CD4-positive, alpha-beta T cell (primary cell): Measurements from ENCODE around the gene KLHL34. TPM values are rescaled to one million over a fixed set of nuclear protein-coding genes. Genes with fewer than 3 reads are reported as not detected.

Experiments
- ATAC-seq: fragments of 200-7000 bp; cut with Tn5 transposase; one replicate; pipeline ENCODE4 v1.10.0; 2022; ENCODE audit warnings: mild to moderate bottlenecking; ENCODE audit not compliant: poor library complexity
- CTCF ChIA-PET: fragments of 350-600 bp; sonication (Branson Sonifier 250); formaldehyde crosslinking; loops from one replicate; lab custom pipeline; 2021; ENCODE audit warnings: antibody characterized with exemption, inconsistent platforms; lab: Charles Lee
- POLR2A ChIA-PET: fragments of 350-600 bp; sonication (Branson Sonifier 250); formaldehyde crosslinking; loops from one replicate; lab custom pipeline; 2021; ENCODE audit warnings: antibody characterized with exemption, inconsistent platforms; lab: Charles Lee
- DNase-seq, 14 experiments: peaks; one replicate each; pipeline ENCODE4 v3.0.0-alpha.2; 2013 to 2020; ENCODE audit warnings: mixed read lengths in 2 of 14
- H3K27ac ChIP-seq, 2 donors: one replicate each; pipeline versions ENCODE4 v1.5.1 to v1.7.0; 2013; ENCODE audit warnings: low read length in 2 of 2, low read depth in 1 of 2, mild to moderate bottlenecking in 1 of 2
- H3K27me3 ChIP-seq, 2 experiments: 1 replicate in 1 of 2; 2 replicates in 1 of 2; pipeline versions ENCODE4 v1.6.1 to v1.7.0; 2013; ENCODE audit warnings: low read length in 2 of 2, control low read depth in 1 of 2, mild to moderate bottlenecking in 1 of 2, moderate library complexity in 1 of 2; ENCODE audit not compliant: insufficient read depth in 2 of 2, control insufficient read depth in 1 of 2
- H3K36me3 ChIP-seq: one replicate; pipeline ENCODE4 v1.6.1; 2013; ENCODE audit warnings: low read length, control low read depth; ENCODE audit not compliant: insufficient read depth
- H3K4me1 ChIP-seq: one replicate; pipeline ENCODE4 v1.6.1; 2013; ENCODE audit warnings: low read length, control low read depth; ENCODE audit not compliant: insufficient read depth
- H3K4me3 ChIP-seq: one replicate; pipeline ENCODE4 v1.5.1; 2013; ENCODE audit warnings: mild to moderate bottlenecking, low read length, moderate library complexity
- H3K9me3 ChIP-seq, 2 experiments: 1 replicate in 1 of 2; 2 replicates in 1 of 2; pipeline versions ENCODE4 v1.6.1 to v1.7.0; 2013; ENCODE audit warnings: low read length in 2 of 2, mild to moderate bottlenecking in 2 of 2, control low read depth in 1 of 2, moderate library complexity in 1 of 2; ENCODE audit not compliant: control insufficient read depth in 1 of 2, insufficient read depth in 1 of 2
- H3K27ac Mint-ChIP-seq: one replicate; pipeline ENCODE4 v1.8.0; 2020; ENCODE audit warnings: mixed read lengths
- H3K27me3 Mint-ChIP-seq: one replicate; pipeline ENCODE4 v1.8.0; 2021; ENCODE audit warnings: mixed read lengths
- H3K36me3 Mint-ChIP-seq: one replicate; pipeline ENCODE4 v1.8.0; 2021; ENCODE audit warnings: low read depth, mixed read lengths
- H3K4me1 Mint-ChIP-seq: one replicate; pipeline ENCODE4 v1.8.0; 2021; ENCODE audit warnings: low read depth, mixed read lengths
- H3K4me3 Mint-ChIP-seq: one replicate; pipeline ENCODE4 v1.8.0; 2020; ENCODE audit warnings: mild to moderate bottlenecking, mixed read lengths
- H3K9me3 Mint-ChIP-seq: one replicate; pipeline ENCODE4 v1.8.0; 2020; ENCODE audit warnings: mixed read lengths
- intact Hi-C, 2 experiments: fragments of 100-400 bp; cut with DNase I in 1 of 2; cut with micrococcal nuclease in 1 of 2; formaldehyde crosslinking; loops; one replicate each; pipeline versions ENCODE4 v1.15.1 to v1.9.0; 2023 to 2025; cut with DNase I, micrococcal nuclease
- total RNA-seq, 174 experiments: library from RNA in 2 of 174; stranded (reverse) in 2 of 174; gene quantifications; one replicate each; pipeline ENCODE4 v1.2.3 and lab custom pipeline; 2021 to 2026
- TF ChIP-seq, protein P1 (sequence below): fragments of 200-600 bp; IDR thresholded peaks from one replicate; pipeline ENCODE4 v1.8.0; 2022; ENCODE audit warnings: antibody characterized with exemption, mild to moderate bottlenecking

The KLHL34 gene
- total RNA-seq, 2 experiments from 2014 or later: 0.52 to 0.70 TPM

DNA sequence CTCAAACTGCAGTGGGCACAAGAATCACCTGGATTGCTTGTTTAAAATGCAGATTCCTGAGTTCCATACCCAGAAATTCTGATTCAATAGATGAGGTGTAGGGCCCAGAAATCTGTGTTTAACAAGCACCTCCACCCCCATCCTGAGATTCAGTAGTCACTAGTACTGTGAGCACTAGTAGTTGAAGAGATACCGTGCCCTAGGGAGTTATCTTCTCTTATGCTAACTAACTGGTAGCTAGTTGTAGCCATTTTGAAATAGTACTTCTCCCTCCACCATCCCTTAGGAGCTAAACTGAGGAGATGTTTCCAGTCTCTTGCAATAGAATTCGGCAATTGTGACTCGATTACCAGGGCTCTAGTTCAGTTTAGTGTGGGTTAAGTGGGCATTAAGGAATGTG is 18.4 kb downstream of the KLHL34 start:
- Mint-ChIP-seq H3K27ac (no peak overlapping the region), H3K4me1 (no peaks in the 10 kb centered on the region), H3K36me3 (no peaks in the 10 kb centered on the region), H3K9me3 (no peaks in the 10 kb centered on the region), H3K4me3 (no peak overlapping the region), H3K27me3 (no peaks in the 10 kb centered on the region)
- no peaks in the 10 kb centered on the region for H3K9me3 ChIP-seq
- ATAC-seq: no peak
- TF ChIP-seq, protein P1, sequence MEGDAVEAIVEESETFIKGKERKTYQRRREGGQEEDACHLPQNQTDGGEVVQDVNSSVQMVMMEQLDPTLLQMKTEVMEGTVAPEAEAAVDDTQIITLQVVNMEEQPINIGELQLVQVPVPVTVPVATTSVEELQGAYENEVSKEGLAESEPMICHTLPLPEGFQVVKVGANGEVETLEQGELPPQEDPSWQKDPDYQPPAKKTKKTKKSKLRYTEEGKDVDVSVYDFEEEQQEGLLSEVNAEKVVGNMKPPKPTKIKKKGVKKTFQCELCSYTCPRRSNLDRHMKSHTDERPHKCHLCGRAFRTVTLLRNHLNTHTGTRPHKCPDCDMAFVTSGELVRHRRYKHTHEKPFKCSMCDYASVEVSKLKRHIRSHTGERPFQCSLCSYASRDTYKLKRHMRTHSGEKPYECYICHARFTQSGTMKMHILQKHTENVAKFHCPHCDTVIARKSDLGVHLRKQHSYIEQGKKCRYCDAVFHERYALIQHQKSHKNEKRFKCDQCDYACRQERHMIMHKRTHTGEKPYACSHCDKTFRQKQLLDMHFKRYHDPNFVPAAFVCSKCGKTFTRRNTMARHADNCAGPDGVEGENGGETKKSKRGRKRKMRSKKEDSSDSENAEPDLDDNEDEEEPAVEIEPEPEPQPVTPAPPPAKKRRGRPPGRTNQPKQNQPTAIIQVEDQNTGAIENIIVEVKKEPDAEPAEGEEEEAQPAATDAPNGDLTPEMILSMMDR: no peak
- no peak overlapping the region for H3K27ac ChIP-seq
- ChIA-PET CTCF (no interaction called here), POLR2A (no interaction called here)
- no peaks in the 10 kb centered on the region for H3K36me3 ChIP-seq
- H3K27me3 ChIP-seq: no peaks in the 10 kb centered on the region
- H3K4me1 ChIP-seq: no peaks in the 10 kb centered on the region
- no peak for DNase-seq
- intact Hi-C loops: no loop called here
- no peak overlapping the region for H3K4me3 ChIP-seq

DNA sequence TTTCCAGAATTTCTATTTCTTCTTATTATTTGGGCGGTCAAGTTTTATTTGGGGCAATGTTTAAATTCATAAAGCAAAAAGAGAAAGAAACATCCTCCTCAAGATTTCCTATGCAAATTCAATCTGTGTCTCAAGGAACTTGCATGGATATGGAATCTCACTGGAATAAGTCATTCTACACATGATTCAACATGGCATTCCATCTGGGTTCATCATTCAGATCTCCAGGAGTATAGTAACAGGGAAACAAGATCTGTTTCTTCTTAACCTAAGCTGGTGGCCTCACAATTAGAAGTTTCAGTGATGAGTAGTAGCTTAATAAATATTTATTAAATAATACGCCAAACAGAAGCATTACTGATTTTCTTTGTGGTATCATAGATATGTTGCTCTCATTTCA is 19.8 kb downstream of the KLHL34 start:
- H3K4me1 Mint-ChIP-seq: no peaks in the 10 kb centered on the region
- H3K9me3 Mint-ChIP-seq: no peaks in the 10 kb centered on the region
- CTCF ChIA-PET: interaction anchor here (0.6 kb wide), 1 partner anchor 192 kb away, joined by 4 read pairs; no protein-coding TSS in a partner anchor
- intact Hi-C loops: no loop called here
- H3K4me3 ChIP-seq: no peak overlapping the region
- H3K27me3 Mint-ChIP-seq: no peaks in the 10 kb centered on the region
- no peak overlapping the region for H3K27ac Mint-ChIP-seq
- H3K4me1 ChIP-seq: no peaks in the 10 kb centered on the region
- DNase-seq: no peak
- POLR2A ChIA-PET: no interaction called here
- TF ChIP-seq, protein P1: no peak
- ATAC-seq: no peak
- H3K27me3 ChIP-seq: no peaks in the 10 kb centered on the region
- no peaks in the 10 kb centered on the region for H3K36me3 Mint-ChIP-seq
- H3K27ac ChIP-seq: no peak overlapping the region
- no peaks in the 10 kb centered on the region for H3K36me3 ChIP-seq
- no peak overlapping the region for H3K4me3 Mint-ChIP-seq
- no peaks in the 10 kb centered on the region for H3K9me3 ChIP-seq

DNA sequence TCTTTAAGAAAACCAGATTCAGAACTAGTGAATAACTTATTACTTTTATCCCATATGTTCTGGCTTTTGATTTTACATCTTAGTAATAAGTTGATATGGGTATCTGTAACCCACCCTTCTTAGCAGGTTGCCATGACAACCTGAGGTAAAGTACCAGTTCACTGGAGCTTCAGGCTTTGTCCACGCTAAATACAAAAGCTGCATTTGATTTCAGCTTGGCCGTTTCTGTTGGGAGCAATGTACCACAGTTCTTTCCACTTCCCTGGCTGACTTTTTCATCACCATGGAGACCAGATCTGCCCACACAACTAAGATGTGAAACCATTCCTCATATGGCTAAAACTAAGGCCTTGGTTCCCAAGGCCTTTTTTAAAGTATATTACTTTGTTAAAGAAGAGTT is 26.1 kb downstream of the KLHL34 start:
- ATAC-seq (no peak), DNase-seq (no peak)
- no peaks in the 10 kb centered on the region for H3K4me1 ChIP-seq
- H3K27me3 ChIP-seq: no peaks in the 10 kb centered on the region
- no peaks in the 10 kb centered on the region for H3K9me3 ChIP-seq
- H3K27ac Mint-ChIP-seq: no peak overlapping the region
- H3K27ac ChIP-seq: no peak overlapping the region
- H3K36me3 ChIP-seq: no peaks in the 10 kb centered on the region
- CTCF ChIA-PET: no interaction called here
- H3K36me3 Mint-ChIP-seq: peaks cover 4% of the 10 kb centered on the region
- no peak overlapping the region for H3K4me3 Mint-ChIP-seq
- TF ChIP-seq, protein P1: no peak
- POLR2A ChIA-PET: no interaction called here
- H3K9me3 Mint-ChIP-seq: no peaks in the 10 kb centered on the region
- no peaks in the 10 kb centered on the region for H3K27me3 Mint-ChIP-seq
- no peak overlapping the region for H3K4me3 ChIP-seq
- intact Hi-C loops: no loop called here
- H3K4me1 Mint-ChIP-seq: no peaks in the 10 kb centered on the region
